Neural progenitor cell (in vitro differentiated cells): ENCODE results near the gene DDN.

ENCODE experiments used
- EZH2 ChIP-seq: fragments of 200-600 bp; sonication (generic); IDR thresholded peaks from 2 replicates; pipeline ENCODE4 v1.6.1; 2017; ENCODE audit warnings: antibody characterized with exemption, mild to moderate bottlenecking, moderate library complexity
- EZH2phosphoT487 ChIP-seq: fragments of 200-600 bp; sonication (generic); IDR thresholded peaks from 2 replicates; pipeline ENCODE4 v1.6.1; 2017; ENCODE audit warnings: antibody characterized with exemption
- TF ChIP-seq, protein P1 (sequence below): fragments of 200-600 bp; sonication (generic); IDR thresholded peaks from 2 replicates; pipeline ENCODE4 v1.5.1; 2017; ENCODE audit warnings: antibody characterized with exemption, mild to moderate bottlenecking

DNA sequence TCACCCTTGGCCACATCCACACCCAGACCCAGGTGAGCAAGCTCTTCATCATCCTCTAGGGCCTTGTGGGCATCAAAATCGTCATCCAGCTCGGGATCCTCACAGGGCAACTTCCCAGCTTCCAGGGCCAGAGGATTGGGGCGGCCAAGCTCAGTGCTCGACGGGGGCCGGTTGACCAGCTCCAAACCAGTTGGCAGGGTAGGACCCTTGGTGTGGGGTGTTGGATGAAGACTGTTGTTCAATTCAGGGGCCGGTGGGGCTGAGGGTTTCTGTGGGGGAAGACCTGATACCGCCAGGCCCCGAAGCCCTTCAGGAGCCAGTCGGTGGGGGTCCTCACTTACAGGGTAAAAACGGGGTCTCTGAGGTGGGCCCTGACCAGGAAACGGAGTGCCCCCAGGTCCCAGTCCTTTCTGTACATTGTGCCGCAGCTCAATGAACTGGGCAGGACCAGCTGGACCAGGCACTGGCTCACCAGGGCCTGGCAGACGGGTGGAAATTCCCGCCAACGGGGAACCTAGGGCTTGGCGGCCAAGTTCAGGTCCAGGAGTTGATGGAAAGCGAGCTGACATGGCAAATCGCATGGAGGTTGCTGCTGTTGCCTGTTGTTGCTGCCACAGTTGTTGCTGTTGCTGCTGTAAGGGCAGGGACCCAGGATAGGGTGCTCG, 39.2 kb upstream of the DDN start:
- TF ChIP-seq EZH2 (no peak), EZH2phosphoT487 (no peak)
- TF ChIP-seq, protein P1, sequence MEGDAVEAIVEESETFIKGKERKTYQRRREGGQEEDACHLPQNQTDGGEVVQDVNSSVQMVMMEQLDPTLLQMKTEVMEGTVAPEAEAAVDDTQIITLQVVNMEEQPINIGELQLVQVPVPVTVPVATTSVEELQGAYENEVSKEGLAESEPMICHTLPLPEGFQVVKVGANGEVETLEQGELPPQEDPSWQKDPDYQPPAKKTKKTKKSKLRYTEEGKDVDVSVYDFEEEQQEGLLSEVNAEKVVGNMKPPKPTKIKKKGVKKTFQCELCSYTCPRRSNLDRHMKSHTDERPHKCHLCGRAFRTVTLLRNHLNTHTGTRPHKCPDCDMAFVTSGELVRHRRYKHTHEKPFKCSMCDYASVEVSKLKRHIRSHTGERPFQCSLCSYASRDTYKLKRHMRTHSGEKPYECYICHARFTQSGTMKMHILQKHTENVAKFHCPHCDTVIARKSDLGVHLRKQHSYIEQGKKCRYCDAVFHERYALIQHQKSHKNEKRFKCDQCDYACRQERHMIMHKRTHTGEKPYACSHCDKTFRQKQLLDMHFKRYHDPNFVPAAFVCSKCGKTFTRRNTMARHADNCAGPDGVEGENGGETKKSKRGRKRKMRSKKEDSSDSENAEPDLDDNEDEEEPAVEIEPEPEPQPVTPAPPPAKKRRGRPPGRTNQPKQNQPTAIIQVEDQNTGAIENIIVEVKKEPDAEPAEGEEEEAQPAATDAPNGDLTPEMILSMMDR = no peak
